Hematopoietic multipotent progenitor cell treated with erythropoietin and hydrocortisone succinate and interleukin-3 and kit ligand, for 15 days (in vitro differentiated cells): ENCODE measurements around the gene PLD3.

Source experiments
- DNase-seq: peaks from one replicate; pipeline ENCODE4 v3.0.0-alpha.2; 2015; ENCODE audit warnings: low spot score

PLD3 gene

GRCh38 chr19:40348125-40348913, at the start of gene PLD3, which contains the start of gene C19orf47:
Gene PLD3, plus strand, starts transcription at chr19:40348695. Its CDS starts 17,789 bp downstream, at chr19:40366484.
Gene C19orf47, minus strand, starts transcription at chr19:40348397. Its CDS starts 6,540 bp downstream, at chr19:40341857.
- peak; percentile 99 for DNase-seq

- no peak for DNase-seq
Measured at GRCh38 chr19:40300668-40301067, 47.8 kb upstream of the PLD3 start.

- DNase-seq: no peak
Measured at GRCh38 chr19:40302224-40303011, 46.1 kb upstream of the PLD3 start.

- no peak for DNase-seq
Measured at GRCh38 chr19:40303765-40304164, 44.7 kb upstream of the PLD3 start.

GRCh38 chr19:40304306-40304705, 44.2 kb upstream of the PLD3 start:
- DNase-seq: no peak

- DNase-seq: peak; percentile 85
Measured at GRCh38 chr19:40305403-40305802, 43.1 kb upstream of the PLD3 start.

- DNase-seq: no peak
Measured at GRCh38 chr19:40309666-40310065, 38.8 kb upstream of the PLD3 start.

- DNase-seq: no peak
Measured at GRCh38 chr19:40312533-40312932, 36.0 kb upstream of the PLD3 start.

- DNase-seq: no peak
Measured at GRCh38 chr19:40313229-40313983, 35.1 kb upstream of the PLD3 start.

GRCh38 chr19:40314656-40315055, 33.8 kb upstream of the PLD3 start:
- DNase-seq: no peak

GRCh38 chr19:40315812-40316470, 32.6 kb upstream of the PLD3 start:
- no peak for DNase-seq

- DNase-seq: no peak
Measured at GRCh38 chr19:40317338-40317737, 31.2 kb upstream of the PLD3 start.

- no peak for DNase-seq
Measured at GRCh38 chr19:40320558-40320935, 27.9 kb upstream of the PLD3 start.

- no peak for DNase-seq
Measured at GRCh38 chr19:40321076-40321475, 27.4 kb upstream of the PLD3 start.

- no peak for DNase-seq
Measured at GRCh38 chr19:40321566-40322270, 26.8 kb upstream of the PLD3 start.

GRCh38 chr19:40322271-40322610, 26.3 kb upstream of the PLD3 start:
- DNase-seq: no peak

GRCh38 chr19:40322951-40323615, 25.4 kb upstream of the PLD3 start:
- no peak for DNase-seq

GRCh38 chr19:40323705-40324104, 24.8 kb upstream of the PLD3 start:
- no peak for DNase-seq

- DNase-seq: no peak
Measured at GRCh38 chr19:40326201-40326600, 22.3 kb upstream of the PLD3 start.

- DNase-seq: no peak
Measured at GRCh38 chr19:40331052-40331451, 17.4 kb upstream of the PLD3 start.

GRCh38 chr19:40332669-40333068, 15.8 kb upstream of the PLD3 start:
- DNase-seq: no peak
